HEK293T (cell line): ENCODE data around the gene ZNF385B.

Source experiments
- CTCF ChIA-PET: fragments of 350-600 bp; formaldehyde crosslinking; extraction: SDS; loops from one replicate; lab custom pipeline; 2021; ENCODE audit warnings: antibody characterized with exemption, inconsistent platforms; lab: Yijun Ruan, JAX
- POLR2A ChIA-PET: fragments of 350-600 bp; formaldehyde crosslinking; extraction: SDS; loops from one replicate; lab custom pipeline; 2020; ENCODE audit warnings: antibody characterized with exemption, inconsistent platforms; lab: Yijun Ruan, JAX
- DNase-seq: peaks from one replicate; pipeline ENCODE4 v3.0.0; 2012; ENCODE audit warnings: mixed read lengths; ENCODE audit errors: extremely low spot score
- ARNT ChIP-seq: fragments of 450-650 bp; IDR thresholded peaks from 2 replicates; pipeline ENCODE4 v1.6.1; 2017; ENCODE audit warnings: mild to moderate bottlenecking
- BHLHE40 ChIP-seq: fragments of 450-650 bp; IDR thresholded peaks from 2 replicates; pipeline ENCODE4 v1.6.1; 2016; ENCODE audit warnings: mild to moderate bottlenecking, moderate library complexity, borderline replicate concordance
- CTBP1 ChIP-seq: fragments of 450-650 bp; IDR thresholded peaks from 2 replicates; pipeline ENCODE4 v1.6.1; 2016; ENCODE audit warnings: borderline replicate concordance
- ELF4 ChIP-seq: fragments of 450-650 bp; IDR thresholded peaks from 2 replicates; pipeline ENCODE4 v1.6.1; 2017; ENCODE audit warnings: antibody characterized with exemption
- FOXA1 ChIP-seq: fragments of 450-650 bp; IDR thresholded peaks from 2 replicates; pipeline ENCODE4 v1.6.1; 2016; ENCODE audit warnings: mild to moderate bottlenecking
- FOXK2 ChIP-seq: fragments of 450-650 bp; IDR thresholded peaks from 2 replicates; pipeline ENCODE4 v1.6.1; 2016; ENCODE audit warnings: mild to moderate bottlenecking
- FOXM1 ChIP-seq: fragments of 450-650 bp; IDR thresholded peaks from 2 replicates; pipeline ENCODE4 v1.6.1; 2017; ENCODE audit warnings: mild to moderate bottlenecking, borderline replicate concordance
- HDGF ChIP-seq: fragments of 450-650 bp; IDR thresholded peaks from 2 replicates; pipeline ENCODE4 v1.6.1; 2017; ENCODE audit warnings: antibody characterized with exemption, borderline replicate concordance
- L3MBTL2 ChIP-seq: fragments of 450-650 bp; conservative IDR thresholded peaks from 2 replicates; pipeline ENCODE4 v1.6.1; 2016; ENCODE audit warnings: mild to moderate bottlenecking
- LEF1 ChIP-seq: fragments of 450-650 bp; IDR thresholded peaks from 2 replicates; pipeline ENCODE4 v1.6.1; 2017; ENCODE audit warnings: mild to moderate bottlenecking, borderline replicate concordance
- NFRKB ChIP-seq: fragments of 450-650 bp; IDR thresholded peaks from 2 replicates; pipeline ENCODE4 v1.6.1; 2016; ENCODE audit warnings: mild to moderate bottlenecking, moderate library complexity
- PKNOX1 ChIP-seq: fragments of 450-650 bp; IDR thresholded peaks from 2 replicates; pipeline ENCODE4 v1.6.1; 2016
- SP1 ChIP-seq: fragments of 450-650 bp; IDR thresholded peaks from 2 replicates; pipeline ENCODE4 v1.6.1; 2017
- SUZ12 ChIP-seq: fragments of 450-650 bp; IDR thresholded peaks from 2 replicates; pipeline ENCODE4 v1.6.1; 2016; ENCODE audit warnings: mild to moderate bottlenecking
- TARDBP ChIP-seq: fragments of 450-650 bp; IDR thresholded peaks from 2 replicates; pipeline ENCODE4 v1.6.1; 2016
- ZNF384 ChIP-seq: fragments of 450-650 bp; IDR thresholded peaks from 2 replicates; pipeline ENCODE4 v1.6.1; 2016

Gene ZNF385B

GRCh38 chr2:179818546-179818945 lies 42.9 kb downstream of the ZNF385B start:
- DNase-seq, result no peak
- no peak for TF ChIP-seq HDGF
- no peak for TF ChIP-seq SP1
- no peak for TF ChIP-seq CTBP1
- no peak for TF ChIP-seq TARDBP
- no peak for TF ChIP-seq ARNT
- no peak for TF ChIP-seq FOXM1
- no peak for TF ChIP-seq L3MBTL2
- no peak for TF ChIP-seq ZNF384
- no peak for TF ChIP-seq BHLHE40
- TF ChIP-seq SUZ12, result no peak
- no peak for TF ChIP-seq PKNOX1
- TF ChIP-seq FOXK2, result no peak
- no peak for TF ChIP-seq FOXA1
- TF ChIP-seq LEF1, result no peak
- TF ChIP-seq NFRKB, result no peak
- TF ChIP-seq ELF4, result no peak
- ChIA-PET CTCF (no interaction called here), POLR2A (no interaction called here)

GRCh38 chr2:179817181-179817841 lies 44.1 kb downstream of the ZNF385B start:
- POLR2A ChIA-PET, result no interaction called here
- CTCF ChIA-PET, result no interaction called here
- no peak for TF ChIP-seq NFRKB
- no peak for TF ChIP-seq FOXK2
- TF ChIP-seq CTBP1, result peak; percentile 33; the same call in 1 of the 2 replicates
- TF ChIP-seq SUZ12, result no peak
- no peak for TF ChIP-seq ELF4
- no peak for TF ChIP-seq BHLHE40
- TF ChIP-seq FOXM1, result no peak
- TF ChIP-seq PKNOX1, result peak; percentile 81
- TF ChIP-seq LEF1, result no peak
- TF ChIP-seq ZNF384, result no peak
- no peak for DNase-seq

DNA sequence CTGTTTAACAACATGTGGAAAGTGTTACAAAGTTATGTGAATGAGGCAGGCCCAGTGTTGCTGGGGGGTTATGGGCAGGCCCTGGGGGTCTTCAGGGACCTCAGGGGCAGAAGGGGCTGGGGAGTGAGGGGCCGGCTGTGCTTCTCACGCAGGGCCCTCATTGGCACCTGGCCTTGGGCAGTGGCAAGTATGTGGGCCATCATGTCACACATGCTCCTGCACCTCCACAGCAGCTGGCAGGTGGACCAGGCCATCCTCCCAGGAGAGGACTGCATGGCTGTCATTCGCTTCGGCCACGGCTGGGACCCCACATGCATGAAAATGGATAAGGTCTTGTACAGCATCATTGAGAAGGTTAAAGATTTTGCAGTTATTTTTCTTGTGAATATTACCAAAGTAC lies 47.4 kb downstream of the ZNF385B start:
- POLR2A ChIA-PET, result no interaction called here
- CTCF ChIA-PET, result no interaction called here
- no peak for DNase-seq
- TF ChIP-seq HDGF (no peak), TARDBP (no peak), SUZ12 (no peak), LEF1 (no peak), CTBP1 (no peak), FOXK2 (no peak), PKNOX1 (no peak)

- TF ChIP-seq BHLHE40, result no peak
- TF ChIP-seq CTBP1, result no peak
- TF ChIP-seq SUZ12, result no peak
- no peak for TF ChIP-seq FOXM1
- no peak for TF ChIP-seq TARDBP
- TF ChIP-seq ELF4, result no peak
- TF ChIP-seq SP1, result no peak
- TF ChIP-seq L3MBTL2, result no peak
- TF ChIP-seq ARNT, result no peak
- TF ChIP-seq FOXA1, result no peak
- ChIA-PET POLR2A (no interaction called here), CTCF (no interaction called here)
- DNase-seq, result no peak
Measured at GRCh38 chr2:179812501-179812900, 48.9 kb downstream of the ZNF385B start.

GRCh38 chr2:179811042-179811441 lies 50.4 kb downstream of the ZNF385B start:
- TF ChIP-seq ZNF384 (no peak), L3MBTL2 (no peak), PKNOX1 (no peak), SP1 (no peak), FOXA1 (no peak)
- ChIA-PET POLR2A (no interaction called here), CTCF (no interaction called here)
- no peak for DNase-seq

- no peak for TF ChIP-seq SUZ12
- TF ChIP-seq ELF4, result no peak
- no peak for TF ChIP-seq PKNOX1
- TF ChIP-seq NFRKB, result no peak
- TF ChIP-seq SP1, result no peak
- TF ChIP-seq FOXM1, result no peak
- TF ChIP-seq FOXK2, result no peak
- TF ChIP-seq CTBP1, result no peak
- no peak for TF ChIP-seq ZNF384
- TF ChIP-seq BHLHE40, result no peak
- no peak for TF ChIP-seq LEF1
- TF ChIP-seq FOXA1, result no peak
- TF ChIP-seq HDGF, result no peak
- TF ChIP-seq ARNT, result no peak
- TF ChIP-seq L3MBTL2, result no peak
- TF ChIP-seq TARDBP, result no peak
- POLR2A ChIA-PET, result no interaction called here
- DNase-seq, result no peak
- CTCF ChIA-PET, result no interaction called here
Measured at GRCh38 chr2:179809606-179810005, 51.8 kb downstream of the ZNF385B start.
